H1 (cell line): ENCODE data around the gene TBC1D30. TPM values are rescaled to one million over a fixed set of nuclear protein-coding genes. Genes with fewer than 3 reads are reported as not detected.

Experiments used
- CTCF ChIA-PET: fragments of 300-600 bp; sonication (Branson Sonifier 250); formaldehyde crosslinking; loops from one replicate; lab custom pipeline; 2021; ENCODE audit not compliant: partially characterized antibody; lab: Charles Lee
- POLR2A ChIA-PET: fragments of 300-600 bp; sonication (Branson Sonifier 250); formaldehyde crosslinking; loops from one replicate; lab custom pipeline; 2021; ENCODE audit warnings: inconsistent platforms; ENCODE audit not compliant: partially characterized antibody; lab: Charles Lee
- DNase-seq, 2 experiments: peaks; one replicate each; pipeline versions ENCODE4 v3.0.0 to v3.0.0-alpha.2; 2010 to 2022; ENCODE audit warnings: low spot score in 2 of 2, low read depth in 1 of 2, mixed read lengths in 1 of 2
- FAIRE-seq: peaks from 2 replicates; lab custom pipeline; 2011; peaks lifted over from hg19 to GRCh38; lab: Jason Lieb, UNC
- H2AFZ ChIP-seq: 2 replicates; pipeline ENCODE4 v1.8.1; 2012; ENCODE audit warnings: low read length, inconsistent platforms
- H2AK5ac ChIP-seq: 2 replicates; pipeline ENCODE4 v1.6.1; 2013; ENCODE audit warnings: low read depth, low read length
- H2BK120ac ChIP-seq: replicated peaks from 2 replicates; pipeline ENCODE3; 2013; ENCODE audit warnings: low read depth, low read length, inconsistent platforms
- H2BK12ac ChIP-seq: 2 replicates; pipeline ENCODE4 v1.6.1; 2013; ENCODE audit warnings: low read depth, low read length
- H2BK15ac ChIP-seq: 2 replicates; pipeline ENCODE4 v1.6.1; 2013; ENCODE audit warnings: low read length
- H2BK20ac ChIP-seq: 2 replicates; pipeline ENCODE4 v1.6.1; 2013; ENCODE audit warnings: low read length
- H2BK5ac ChIP-seq: 2 replicates; pipeline ENCODE4 v1.6.1; 2013; ENCODE audit warnings: low read depth, low read length
- H3K14ac ChIP-seq: 2 replicates; pipeline ENCODE4 v1.6.1; 2013; ENCODE audit warnings: inconsistent platforms; ENCODE audit not compliant: insufficient read length
- H3K18ac ChIP-seq: 2 replicates; pipeline ENCODE4 v1.6.1; 2013; ENCODE audit warnings: low read length; ENCODE audit errors: extremely low read depth
- H3K23ac ChIP-seq: 2 replicates; pipeline ENCODE4 v1.6.1; 2013; ENCODE audit warnings: inconsistent platforms; ENCODE audit not compliant: insufficient read length
- H3K23me2 ChIP-seq: 2 replicates; pipeline ENCODE4 v1.6.1; 2013; ENCODE audit warnings: low read depth, low read length
- H3K27ac ChIP-seq: 2 replicates; pipeline ENCODE4 v1.6.1; 2011; ENCODE audit warnings: low read depth, low read length, inconsistent platforms
- H3K27me3 ChIP-seq, 4 experiments: replicated peaks in 1 of 4; 1 replicate in 1 of 4; 2 replicates in 3 of 4; pipeline versions ENCODE4 v1.6.1 to v1.8.1; 2011 to 2013; ENCODE audit warnings: low read length in 3 of 4, mild to moderate bottlenecking in 3 of 4, inconsistent platforms in 2 of 4, mixed read lengths in 2 of 4, moderate library complexity in 1 of 4; ENCODE audit not compliant: control insufficient read depth in 3 of 4, insufficient read depth in 3 of 4; ENCODE audit errors: extremely low read depth in 1 of 4
- H3K36me3 ChIP-seq, 4 experiments: 2 replicates each; pipeline versions ENCODE4 v1.6.1 to v1.8.1; 2011 to 2013; ENCODE audit warnings: mild to moderate bottlenecking in 4 of 4, low read length in 3 of 4, moderate library complexity in 2 of 4, control low read depth in 1 of 4, inconsistent platforms in 1 of 4; ENCODE audit not compliant: insufficient read depth in 4 of 4, control insufficient read depth in 2 of 4
- H3K4ac ChIP-seq: replicated peaks from 2 replicates; pipeline ENCODE3; 2013; ENCODE audit warnings: low read length, low read depth, mixed read lengths, inconsistent platforms; ENCODE audit not compliant: insufficient read length
- H3K4me1 ChIP-seq, 4 experiments: replicated peaks in 1 of 4; 1 replicate in 1 of 4; 2 replicates in 3 of 4; pipeline versions ENCODE4 v1.6.1 to v1.8.1; 2011 to 2013; ENCODE audit warnings: low read length in 3 of 4, inconsistent platforms in 2 of 4, mixed read lengths in 1 of 4; ENCODE audit not compliant: insufficient read depth in 4 of 4, control insufficient read depth in 3 of 4
- H3K4me2 ChIP-seq, 2 experiments: 2 replicates each; pipeline versions ENCODE4 v1.6.1 to v1.8.1; 2011 to 2013; ENCODE audit warnings: low read depth in 2 of 2, low read length in 2 of 2, control low read depth in 1 of 2, inconsistent platforms in 1 of 2, mild to moderate bottlenecking in 1 of 2; ENCODE audit not compliant: insufficient read depth in 1 of 2
- H3K4me3 ChIP-seq, 4 experiments: fragments of 200-600, 300-600 bp in 1 of 4; sonication (generic), shearing (Covaris generic), sonication (Bioruptor Twin) in 1 of 4; 2 replicates each; pipeline versions ENCODE4 v1.5.1 to v1.8.1; 2011 to 2016; ENCODE audit warnings: low read length in 4 of 4, low read depth in 3 of 4, control low read depth in 2 of 4, inconsistent platforms in 2 of 4, mild to moderate bottlenecking in 2 of 4, mixed read lengths in 1 of 4, moderate library complexity in 1 of 4; ENCODE audit not compliant: insufficient read depth in 2 of 4; ENCODE audit errors: extremely low read depth in 1 of 4
- H3K56ac ChIP-seq: replicated peaks from 2 replicates; pipeline ENCODE3; 2013; ENCODE audit warnings: low read depth, mild to moderate bottlenecking, mixed read lengths, low read length, inconsistent platforms; ENCODE audit not compliant: insufficient read length
- H3K79me1 ChIP-seq: 2 replicates; pipeline ENCODE4 v1.6.1; 2013; ENCODE audit warnings: low read depth, low read length, control low read depth
- H3K79me2 ChIP-seq, 2 experiments: 2 replicates each; pipeline versions ENCODE4 v1.6.1 to v1.8.1; 2012 to 2013; ENCODE audit warnings: low read length in 2 of 2, mild to moderate bottlenecking in 2 of 2, inconsistent platforms in 1 of 2; ENCODE audit not compliant: insufficient read depth in 2 of 2, control insufficient read depth in 1 of 2
- H3K9ac ChIP-seq, 4 experiments: replicated peaks in 1 of 4; 1 replicate in 1 of 4; 2 replicates in 3 of 4; pipeline versions ENCODE4 v1.6.1 to v1.8.1; 2011 to 2013; ENCODE audit warnings: low read depth in 3 of 4, low read length in 3 of 4, control low read depth in 2 of 4, mild to moderate bottlenecking in 2 of 4, moderate library complexity in 2 of 4, inconsistent platforms in 1 of 4; ENCODE audit errors: extremely low read depth in 1 of 4
- H3K9me3 ChIP-seq, 2 experiments: 2 replicates each; pipeline versions ENCODE4 v1.6.1 to v1.8.1; 2012 to 2013; ENCODE audit warnings: mild to moderate bottlenecking in 2 of 2, moderate library complexity in 2 of 2, control low read depth in 1 of 2, inconsistent platforms in 1 of 2, low read depth in 1 of 2, low read length in 1 of 2, mixed read lengths in 1 of 2; ENCODE audit not compliant: insufficient read depth in 2 of 2
- H4K20me1 ChIP-seq, 2 experiments: replicated peaks in 1 of 2; 2 replicates each; pipeline versions ENCODE3 to v1.8.1; 2011 to 2013; ENCODE audit warnings: inconsistent platforms in 2 of 2, low read length in 2 of 2, mild to moderate bottlenecking in 1 of 2; ENCODE audit not compliant: insufficient read depth in 2 of 2, control insufficient read depth in 1 of 2
- H4K5ac ChIP-seq: 2 replicates; pipeline ENCODE4 v1.6.1; 2013; ENCODE audit warnings: low read length, low read depth, mixed read lengths, inconsistent platforms; ENCODE audit not compliant: insufficient read length
- H4K8ac ChIP-seq: 2 replicates; pipeline ENCODE4 v1.8.0; 2013; ENCODE audit warnings: mild to moderate bottlenecking, moderate library complexity, low read length, inconsistent platforms; ENCODE audit not compliant: insufficient read depth; ENCODE audit errors: extremely low read depth
- H4K91ac ChIP-seq: replicated peaks from 2 replicates; pipeline ENCODE3; 2013; ENCODE audit warnings: low read length, mixed read lengths, inconsistent platforms; ENCODE audit not compliant: insufficient read length
- ASH2L ChIP-seq: fragments of 200-600, 300-600 bp; sonication (generic); IDR thresholded peaks from one replicate; pipeline ENCODE4 v1.7.1; 2017; ENCODE audit warnings: low read length
- FOSL1 ChIP-seq: IDR thresholded peaks from 2 replicates; pipeline ENCODE4 v1.6.1; 2011; ENCODE audit warnings: mild to moderate bottlenecking, low read depth, low read length, moderate library complexity; ENCODE audit not compliant: insufficient read depth
- PHF8 ChIP-seq: fragments of 200-600 bp; sonication (generic); conservative IDR thresholded peaks from 2 replicates; pipeline ENCODE4 v1.7.1; 2012; ENCODE audit warnings: low read depth, mild to moderate bottlenecking, inconsistent platforms, low read length, moderate library complexity
- SIX5 ChIP-seq: IDR thresholded peaks from 2 replicates; pipeline ENCODE4 v1.6.1; 2011; ENCODE audit warnings: mild to moderate bottlenecking, low read depth, low read length
- TAF7 ChIP-seq: optimal IDR thresholded peaks from 2 replicates; pipeline ENCODE3; 2011; ENCODE audit warnings: low read depth, mild to moderate bottlenecking, inconsistent platforms, low read length, moderate library complexity, borderline replicate concordance
- WGBS, 2 experiments: shearing (Covaris generic) in 1 of 2; methylation state at CpG; one replicate each; pipeline versions ENCODE4 v1.1.6 to v1.1.7; 2013 to 2015; ENCODE audit warnings: low lambda C conversion rate in 2 of 2, mixed read lengths in 2 of 2, inconsistent platforms in 1 of 2, low coverage in 1 of 2, missing lambda C conversion rate in 1 of 2; ENCODE audit not compliant: insufficient replicate concordance in 2 of 2, insufficient coverage in 1 of 2, insufficient read length in 1 of 2; ENCODE audit errors: extremely low coverage in 1 of 2, missing lambda C conversion rate in 1 of 2; 5-methylcytosine and 5-hydroxymethylcytosine counted together
- polyA plus RNA-seq, 7 experiments: library from polyadenylated mRNA; depleted of rRNA in 3 of 7; stranded (reverse) in 5 of 7; unstranded in 2 of 7; fragments of >200 nt in 5 of 7; fragments of 200-250 nt in 2 of 7; gene quantifications; 1 replicate in 5 of 7; 2 replicates in 1 of 7; 4 replicates in 1 of 7; pipeline versions ENCODE4 v1.2.1 to v1.2.3, GENCODE V29; 2011 to 2013; ENCODE audit warnings: missing spikeins in 2 of 7, mixed read lengths in 2 of 7
- total RNA-seq: library from RNA; stranded (reverse); fragmentation: NEBNext Ultra II Directional; extraction: Animal tissue kit (Norgen Biotek cat#: 25700); gene quantifications from 2 replicates; pipeline ENCODE4 v1.2.1, GENCODE V29; 2021

Gene TBC1D30
- total and polyA plus RNA-seq, 2 of the 8 experiments (the other 6 are each of a cell fraction or from before 2014, with no cell fraction given) = 2.8 to 5.5 TPM

DNA sequence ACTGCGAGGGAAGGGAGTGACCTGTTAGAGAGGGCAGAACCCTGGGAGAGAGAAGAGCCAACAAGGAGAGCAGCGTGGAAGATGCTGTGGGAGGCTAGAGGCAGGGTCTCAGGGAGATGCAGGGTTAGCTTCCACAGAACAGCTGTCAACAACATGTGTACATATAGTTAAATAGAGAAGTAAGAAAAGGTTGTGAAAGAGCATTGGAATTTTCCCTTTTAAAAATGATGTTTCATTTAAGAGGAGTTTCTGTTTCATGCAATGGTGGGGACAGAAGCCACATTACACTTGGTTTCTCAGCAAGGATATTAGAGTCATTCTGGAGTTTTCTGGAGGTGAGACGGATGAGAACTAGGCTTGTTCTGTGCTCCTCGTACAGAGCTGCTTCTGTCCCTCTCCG is 23.8 kb upstream of the TBC1D30 start:
- FAIRE-seq = no peak
- H3K4me2 ChIP-seq = no peak overlapping the region
- no peak overlapping the region for H3K9ac ChIP-seq
- DNase-seq = no peak
- no peak overlapping the region for H3K4ac ChIP-seq
- H3K4me1 ChIP-seq = no peaks in the 10 kb centered on the region
- no peak overlapping the region for H4K5ac ChIP-seq
- H2BK120ac ChIP-seq = no peak overlapping the region
- no peak overlapping the region for H2BK20ac ChIP-seq
- H2BK15ac ChIP-seq = no peak overlapping the region
- no peak overlapping the region for H4K91ac ChIP-seq
- H3K9me3 ChIP-seq = no peaks in the 10 kb centered on the region
- H2AFZ ChIP-seq = no peak overlapping the region
- H3K14ac ChIP-seq = no peak overlapping the region
- no peak overlapping the region for H3K27ac ChIP-seq
- H3K79me2 ChIP-seq = no peaks in the 10 kb centered on the region
- H3K36me3 ChIP-seq = no peaks in the 10 kb centered on the region
- H2BK12ac ChIP-seq = no peak overlapping the region
- peaks cover 1% of the 10 kb centered on the region; the same call in 1 of the 2 replicates for H3K23me2 ChIP-seq
- H3K4me3 ChIP-seq = no peak overlapping the region
- H3K79me1 ChIP-seq = no peaks in the 10 kb centered on the region; the same call in 1 of the 2 replicates
- H2BK5ac ChIP-seq = no peak overlapping the region
- H2AK5ac ChIP-seq = no peak overlapping the region
- H3K56ac ChIP-seq = no peak overlapping the region
- ChIA-PET CTCF (interaction anchor here (1.1 to 4.8 kb wide), 24 partner anchors 8 to 500 kb away, joined by 3 to 29 read pairs (median 12); partner anchors contain the start of genes GNS, TBC1D30 and WIF1), POLR2A (no interaction called here)
- no peaks in the 10 kb centered on the region for H4K20me1 ChIP-seq
- no peak overlapping the region for H4K8ac ChIP-seq
- TF ChIP-seq FOSL1 (no peak), PHF8 (no peak), SIX5 (no peak), TAF7 (no peak), ASH2L (no peak)
- WGBS, 2 experiments = 85% methylated on average over 5 of the region's 5 CpGs; no CpG with 5 or more reads in 1 of the 2 experiments
- no peaks in the 10 kb centered on the region for H3K27me3 ChIP-seq
- H3K23ac ChIP-seq = no peak overlapping the region
- no peak overlapping the region for H3K18ac ChIP-seq
